ENCODE results near the gene C22orf23. TPM values are rescaled to one million over a fixed set of nuclear protein-coding genes. Genes with fewer than 3 reads are reported as not detected.
A peak's percentile ranks its signal among the peaks of the same experiment; 100 is the strongest.

The C22orf23 gene
- total RNA-seq, 4 donors from 2014 or later = 0.21 TPM; not detected in 3

GRCh38 chr22:37943825-37944198 is 9.6 kb downstream of the C22orf23 start:
- no peaks in the 10 kb centered on the region for H3K27me3 ChIP-seq
- H3K4me1 ChIP-seq = no peaks in the 10 kb centered on the region
- H3K9me3 ChIP-seq = no peaks in the 10 kb centered on the region
- WGBS, 2 donors = 83 to 97% methylated on average over 6 of the region's 7 CpGs
- TF ChIP-seq CTCF (IDR thresholded peaks at IDR 0.05) = no peak
- TF ChIP-seq POLR2A (IDR thresholded peaks at IDR 0.05) = no peak
- no peak for TF ChIP-seq EP300 (IDR thresholded peaks at IDR 0.05)
- no peak overlapping the region for H3K4me3 ChIP-seq
- peaks cover 0 to 49% (median 8%) of the 10 kb centered on the region in 3 donors for H3K36me3 ChIP-seq
- H3K27ac ChIP-seq = no peak overlapping the region
- DNase-seq (ENCODE audit: low spot score in 2 of 2) = no peak

GRCh38 chr22:37943136-37943824 is 10.1 kb downstream of the C22orf23 start:
- TF ChIP-seq EP300 (IDR thresholded peaks at IDR 0.05) (no peak), CTCF (IDR thresholded peaks at IDR 0.05) (no peak)
- H3K27ac ChIP-seq = no peak overlapping the region
- no peaks in the 10 kb centered on the region for H3K9me3 ChIP-seq
- no peak for DNase-seq (ENCODE audit: low spot score in 2 of 2)
- 85 to 87% methylated on average over 12 of the region's 12 CpGs for WGBS, 2 donors
- H3K36me3 ChIP-seq = peaks cover 0 to 52% (median 8%) of the 10 kb centered on the region in 3 donors
- H3K4me3 ChIP-seq = no peak overlapping the region
- no peaks in the 10 kb centered on the region for H3K27me3 ChIP-seq
- H3K4me1 ChIP-seq = no peaks in the 10 kb centered on the region

- H3K9me3 ChIP-seq = no peaks in the 10 kb centered on the region
- peaks cover 0 to 62% (median 11%) of the 10 kb centered on the region in 3 donors for H3K36me3 ChIP-seq
- WGBS, 2 donors = 91 to 95% methylated on average over 8 of the region's 8 CpGs
- no peaks in the 10 kb centered on the region for H3K27me3 ChIP-seq
- TF ChIP-seq CTCF (IDR thresholded peaks at IDR 0.05) (no peak), POLR2A (IDR thresholded peaks at IDR 0.05) (no peak), EP300 (IDR thresholded peaks at IDR 0.05) (no peak)
- no peak for DNase-seq (ENCODE audit: low spot score in 2 of 2)
- no peak overlapping the region for H3K4me3 ChIP-seq
- H3K27ac ChIP-seq = no peak overlapping the region
- H3K4me1 ChIP-seq = no peaks in the 10 kb centered on the region
Measured at GRCh38 chr22:37942133-37942532, 11.3 kb downstream of the C22orf23 start.

- WGBS, 2 donors = 64 to 73% methylated on average over 7 to 12 of the region's 12 CpGs
- Histone ChIP-seq H3K4me1 (no peaks in the 10 kb centered on the region), H3K27ac (peak overlapping the region in 1 of 4 donors; percentile 11), H3K9me3 (no peaks in the 10 kb centered on the region), H3K4me3 (no peak overlapping the region), H3K36me3 (peaks cover 0 to 68% (median 11%) of the 10 kb centered on the region in 3 donors), H3K27me3 (no peaks in the 10 kb centered on the region)
- TF ChIP-seq EP300 (IDR thresholded peaks at IDR 0.05) (no peak), POLR2A (IDR thresholded peaks at IDR 0.05) (no peak), CTCF (IDR thresholded peaks at IDR 0.05) (no peak)
- DNase-seq (ENCODE audit: low spot score in 2 of 2) = peak in 1 of 2 donors; percentile 41
Measured at GRCh38 chr22:37940698-37941376, 12.6 kb downstream of the C22orf23 start.

GRCh38 chr22:37933711-37934376 is 19.6 kb downstream of the C22orf23 start:
- no peaks in the 10 kb centered on the region for H3K9me3 ChIP-seq
- no peaks in the 10 kb centered on the region for H3K27me3 ChIP-seq
- WGBS, 2 donors = 7 to 19% methylated on average over 13 of the region's 13 CpGs
- peak; percentile 75 to 82 for DNase-seq (ENCODE audit: low spot score in 2 of 2)
- H3K36me3 ChIP-seq = peaks cover 0 to 64% (median 4%) of the 10 kb centered on the region in 3 donors
- H3K4me1 ChIP-seq = peaks cover 0 to 30% (median 11%) of the 10 kb centered on the region in 4 donors
- no peak overlapping the region for H3K4me3 ChIP-seq
- peak overlapping the region; percentile 37 to 85 (median 64) for H3K27ac ChIP-seq
- TF ChIP-seq CTCF (IDR thresholded peaks at IDR 0.05) (peak; percentile 91 to 98 (median 96)), POLR2A (IDR thresholded peaks at IDR 0.05) (no peak), EP300 (IDR thresholded peaks at IDR 0.05) (peak in 1 of 2 donors; percentile 52)

Data from tibial nerve (tissue), 4 donors.